Endodermal cell (in vitro differentiated cells): ENCODE measurements around the gene INTS4. TPM values are rescaled to one million over a fixed set of nuclear protein-coding genes. Genes with fewer than 3 reads are reported as not detected.
"Not testable (repeated sequence)": the region's sequence is repeated elsewhere in the genome, so short reads cannot be mapped to it uniquely, and the experiment has no call there.

Experiments used
- DNase-seq: peaks from one replicate; pipeline ENCODE4 v3.0.0-alpha.2; 2017
- H3K27ac ChIP-seq: 2 replicates; pipeline ENCODE4 v1.5.1; 2013; ENCODE audit warnings: mild to moderate bottlenecking, low read depth, low read length, moderate library complexity
- H3K27me3 ChIP-seq: 2 replicates; pipeline ENCODE4 v1.6.1; 2013; ENCODE audit warnings: mild to moderate bottlenecking, low read length, moderate library complexity; ENCODE audit not compliant: insufficient read depth, control insufficient read depth, poor library complexity, severe bottlenecking
- H3K36me3 ChIP-seq: 2 replicates; pipeline ENCODE4 v1.7.0; 2013; ENCODE audit warnings: mild to moderate bottlenecking, low read length, moderate library complexity; ENCODE audit not compliant: control insufficient read depth, insufficient read depth
- H3K4me1 ChIP-seq: one replicate; pipeline ENCODE4 v1.7.0; 2013; ENCODE audit warnings: low read length; ENCODE audit not compliant: control insufficient read depth, insufficient read depth
- H3K4me3 ChIP-seq: 2 replicates; pipeline ENCODE4 v1.5.1; 2013; ENCODE audit warnings: mild to moderate bottlenecking, low read length, moderate library complexity
- H3K9ac ChIP-seq: 2 replicates; pipeline ENCODE4 v1.6.1; 2013; ENCODE audit warnings: mild to moderate bottlenecking, low read length, moderate library complexity; ENCODE audit not compliant: poor library complexity, severe bottlenecking; ENCODE audit errors: extremely low read depth
- H3K9me3 ChIP-seq: 2 replicates; pipeline ENCODE4 v1.6.1; 2013; ENCODE audit warnings: mild to moderate bottlenecking, low read length, moderate library complexity; ENCODE audit not compliant: control insufficient read depth
- H3K27ac Mint-ChIP-seq: 2 replicates; pipeline ENCODE4 v1.8.0; 2020; ENCODE audit warnings: mixed read lengths
- H3K27me3 Mint-ChIP-seq: 2 replicates; pipeline ENCODE4 v1.8.0; 2021; ENCODE audit warnings: mild to moderate bottlenecking, mixed read lengths; ENCODE audit not compliant: insufficient read depth
- H3K36me3 Mint-ChIP-seq: 2 replicates; pipeline ENCODE4 v1.8.0; 2020; ENCODE audit warnings: low read depth, mixed read lengths
- H3K4me1 Mint-ChIP-seq: 2 replicates; pipeline ENCODE4 v1.8.0; 2020; ENCODE audit warnings: mixed read lengths
- H3K4me3 Mint-ChIP-seq: 2 replicates; pipeline ENCODE4 v1.8.0; 2020; ENCODE audit warnings: mild to moderate bottlenecking, moderate library complexity, mixed read lengths
- H3K9me3 Mint-ChIP-seq: 2 replicates; pipeline ENCODE4 v1.8.0; 2020; ENCODE audit warnings: mild to moderate bottlenecking, mixed read lengths
- CTCF ChIP-seq: fragments of 200-600 bp; sonication (generic); conservative IDR thresholded peaks from 2 replicates; pipeline ENCODE4 v1.5.0; 2021; ENCODE audit warnings: antibody characterized with exemption, mild to moderate bottlenecking
- WGBS, 2 experiments: methylation state at CpG; one replicate each; pipeline versions ENCODE4 v1.1.5 to v1.1.7; 2013; ENCODE audit warnings: missing lambda C conversion rate in 2 of 2, mixed read lengths in 1 of 2; ENCODE audit not compliant: insufficient coverage in 1 of 2, insufficient read length in 1 of 2; 5-methylcytosine and 5-hydroxymethylcytosine counted together
- total RNA-seq, 2 donors: library from RNA; stranded (reverse); fragmentation: NEBNext Ultra II Directional in 1 of 2; extraction: Animal tissue kit (Norgen Biotek cat#: 25700) in 1 of 2; gene quantifications; 2 replicates in 1 of 2; 3 replicates in 1 of 2; pipeline ENCODE4 v1.2.1, GENCODE V29; 2021

INTS4 gene
- total RNA-seq, 2 donors from 2014 or later = 37.2 to 42.0 TPM

- TF ChIP-seq CTCF = no peak
Measured at GRCh38 chr11:77990981-77991380, 3.5 kb downstream of the INTS4 start.

GRCh38 chr11:77986456-77986855, 8.0 kb downstream of the INTS4 start:
- H3K36me3 Mint-ChIP-seq = peaks cover 52% of the 10 kb centered on the region
- not testable (repeated sequence) for H3K4me3 Mint-ChIP-seq, H3K27ac Mint-ChIP-seq

More at GRCh38 chr11:77990981-77991380, 3.5 kb downstream of the INTS4 start:
- H3K4me1 ChIP-seq = no peaks in the 10 kb centered on the region
- H3K27me3 Mint-ChIP-seq = no peaks in the 10 kb centered on the region
- WGBS, 2 experiments = 96 to 100% methylated on average over 3 to 4 of the region's 5 CpGs
- H3K9me3 ChIP-seq = no peaks in the 10 kb centered on the region
- no peak overlapping the region for H3K27ac Mint-ChIP-seq
- H3K36me3 ChIP-seq = peaks cover 24% of the 10 kb centered on the region
- H3K4me1 Mint-ChIP-seq = peaks cover 3% of the 10 kb centered on the region
- no peak overlapping the region for H3K9ac ChIP-seq
- peaks cover 1% of the 10 kb centered on the region for H3K9me3 Mint-ChIP-seq
- no peaks in the 10 kb centered on the region for H3K27me3 ChIP-seq
- H3K36me3 Mint-ChIP-seq = peaks cover 26% of the 10 kb centered on the region
- no peak for DNase-seq
- H3K4me3 Mint-ChIP-seq = no peak overlapping the region
- H3K27ac ChIP-seq = no peak overlapping the region
- H3K4me3 ChIP-seq = no peak overlapping the region

GRCh38 chr11:77981346-77981947, 13.0 kb downstream of the INTS4 start:
- 95 to 100% methylated on average over 2 of the region's 2 CpGs for WGBS, 2 experiments
- TF ChIP-seq CTCF = no peak
- Mint-ChIP-seq H3K9me3 (no peaks in the 10 kb centered on the region), H3K27me3 (no peaks in the 10 kb centered on the region), H3K27ac (no peak overlapping the region), H3K4me1 (no peaks in the 10 kb centered on the region), H3K36me3 (peaks cover 63% of the 10 kb centered on the region), H3K4me3 (no peak overlapping the region)
- no peak overlapping the region for H3K4me3 ChIP-seq
- H3K36me3 ChIP-seq = peaks cover 36% of the 10 kb centered on the region
- H3K4me1 ChIP-seq = no peaks in the 10 kb centered on the region
- H3K27me3 ChIP-seq = no peaks in the 10 kb centered on the region
- no peak for DNase-seq
- H3K27ac ChIP-seq = no peak overlapping the region
- H3K9ac ChIP-seq = no peak overlapping the region
- H3K9me3 ChIP-seq = no peaks in the 10 kb centered on the region

More at GRCh38 chr11:77986456-77986855, 8.0 kb downstream of the INTS4 start:
- H3K9ac ChIP-seq, DNase-seq, H3K4me1 Mint-ChIP-seq, H3K4me3 ChIP-seq, H3K9me3 ChIP-seq, H3K27me3 ChIP-seq, H3K9me3 Mint-ChIP-seq, H3K4me1 ChIP-seq, H3K27me3 Mint-ChIP-seq, H3K27ac ChIP-seq: not testable (repeated sequence)
- peaks cover 25% of the 10 kb centered on the region for H3K36me3 ChIP-seq
- 88 to 96% methylated on average over 5 to 8 of the region's 8 CpGs for WGBS, 2 experiments

DNA sequence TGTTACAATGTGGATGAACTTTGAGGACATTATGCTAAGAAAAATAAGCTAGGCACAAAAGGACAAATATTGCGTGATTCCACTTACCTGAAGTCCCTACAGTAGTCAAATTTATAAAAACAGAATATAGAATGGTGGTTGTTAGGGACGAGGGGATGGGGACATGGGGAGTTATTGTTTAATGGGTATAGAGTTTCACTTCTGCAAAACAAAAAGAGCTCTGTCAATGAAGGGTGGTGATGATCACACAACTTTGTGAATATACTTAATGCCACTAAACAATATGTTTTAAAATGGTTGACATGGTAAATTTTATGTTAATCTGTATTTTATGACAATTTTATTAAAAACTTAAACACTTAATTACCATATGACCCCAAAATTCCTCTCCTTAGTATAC, 26.1 kb downstream of the INTS4 start:
- WGBS, 2 experiments = 80 to 97% methylated on average over 1 to 2 of the region's 2 CpGs
- DNase-seq = no peak
- Mint-ChIP-seq H3K27ac (no peak overlapping the region), H3K9me3 (peaks cover 2% of the 10 kb centered on the region), H3K27me3 (no peaks in the 10 kb centered on the region), H3K4me3 (no peak overlapping the region), H3K36me3 (peaks cover 22% of the 10 kb centered on the region), H3K4me1 (no peaks in the 10 kb centered on the region)
- H3K36me3 ChIP-seq = peaks cover 8% of the 10 kb centered on the region
- no peak for TF ChIP-seq CTCF
- H3K4me3 ChIP-seq = no peak overlapping the region
- H3K9ac ChIP-seq = no peak overlapping the region
- H3K4me1 ChIP-seq = no peaks in the 10 kb centered on the region
- no peak overlapping the region for H3K27ac ChIP-seq
- H3K27me3 ChIP-seq = no peaks in the 10 kb centered on the region
- peaks cover 2% of the 10 kb centered on the region for H3K9me3 ChIP-seq
